Tibial nerve (tissue), 4 donors: ENCODE data around the gene SH3RF3.

Experiments used
- CTCF ChIP-seq, 5 experiments: fragments of 200-600 bp in 3 of 5; fragments of 450-650 bp in 2 of 5; sonication (generic) in 3 of 5; IDR thresholded peaks; one replicate each; pipeline ENCODE4 v1.5.1; 2016 to 2019; ENCODE audit warnings: antibody characterized with exemption in 5 of 5, mild to moderate bottlenecking in 3 of 5, moderate library complexity in 2 of 5
- EP300 ChIP-seq, 2 donors: sonication (generic); formaldehyde crosslinking; IDR thresholded peaks; one replicate each; pipeline ENCODE4 v1.6.1; 2017; ENCODE audit warnings: antibody characterized with exemption in 2 of 2, mild to moderate bottlenecking in 1 of 2
- POLR2A ChIP-seq, 2 donors: fragments of 450-650 bp; IDR thresholded peaks; one replicate each; pipeline ENCODE4 v1.6.1; 2017; ENCODE audit warnings: antibody characterized with exemption in 2 of 2, mild to moderate bottlenecking in 2 of 2, moderate library complexity in 2 of 2

GRCh38 chr2:109306190-109306589 is 177.2 kb downstream of the SH3RF3 start:
- TF ChIP-seq POLR2A (IDR thresholded peaks at IDR 0.05) (no peak), CTCF (IDR thresholded peaks at IDR 0.05) (no peak), EP300 (IDR thresholded peaks at IDR 0.05) (no peak)
